Liver (tissue), 9 donors: Measurements from ENCODE around the gene RAB11FIP3. TPM values are rescaled to one million over a fixed set of nuclear protein-coding genes. Genes with fewer than 3 reads are reported as not detected.
"Not testable (repeated sequence)": the region's sequence is repeated elsewhere in the genome, so short reads cannot be mapped to it uniquely, and the experiment has no call there.

ENCODE experiments used
- DNase-seq: peaks from one replicate; pipeline ENCODE4 v3.0.0-alpha.2; 2017; ENCODE audit warnings: low spot score
- H3K27ac ChIP-seq, 2 donors: one replicate each; pipeline ENCODE4 v1.7.0; 2013; ENCODE audit warnings: inconsistent platforms in 2 of 2, low read length in 2 of 2, control low read depth in 1 of 2, low read depth in 1 of 2, mild to moderate bottlenecking in 1 of 2
- H3K27me3 ChIP-seq, 4 donors: one replicate each; pipeline versions ENCODE4 v1.6.1 to v1.7.0; 2013; ENCODE audit warnings: low read length in 3 of 4, inconsistent platforms in 1 of 4, mild to moderate bottlenecking in 1 of 4, moderate library complexity in 1 of 4; ENCODE audit not compliant: control insufficient read depth in 4 of 4, insufficient read depth in 4 of 4
- H3K36me3 ChIP-seq, 4 donors: one replicate each; pipeline versions ENCODE4 v1.6.1 to v1.7.0; 2013; ENCODE audit warnings: low read length in 3 of 4, mild to moderate bottlenecking in 3 of 4, low read depth in 1 of 4, moderate library complexity in 1 of 4; ENCODE audit not compliant: control insufficient read depth in 4 of 4, insufficient read depth in 3 of 4
- H3K4me1 ChIP-seq, 4 donors: one replicate each; pipeline versions ENCODE4 v1.6.1 to v1.7.0; 2013; ENCODE audit warnings: low read length in 3 of 4, mild to moderate bottlenecking in 3 of 4, moderate library complexity in 1 of 4; ENCODE audit not compliant: control insufficient read depth in 4 of 4, insufficient read depth in 4 of 4
- H3K4me3 ChIP-seq, 3 donors: one replicate each; pipeline versions ENCODE4 v1.6.1 to v1.7.0; 2013; ENCODE audit warnings: low read length in 3 of 3, control low read depth in 1 of 3, low read depth in 1 of 3, mild to moderate bottlenecking in 1 of 3
- H3K9ac ChIP-seq, 2 donors: one replicate each; pipeline ENCODE4 v1.7.0; 2013; ENCODE audit warnings: low read length in 2 of 2, mild to moderate bottlenecking in 2 of 2, moderate library complexity in 2 of 2, control low read depth in 1 of 2, low read depth in 1 of 2
- H3K9me3 ChIP-seq, 4 donors: one replicate each; pipeline versions ENCODE4 v1.6.1 to v1.7.0; 2013; ENCODE audit warnings: low read length in 3 of 4; ENCODE audit not compliant: control insufficient read depth in 4 of 4
- GABPA ChIP-seq, 2 donors: IDR thresholded peaks in 1 of 2; conservative IDR thresholded peaks in 1 of 2; 2 replicates each; pipeline ENCODE4 v1.6.1; 2016; ENCODE audit warnings: antibody characterized with exemption in 2 of 2, mild to moderate bottlenecking in 1 of 2, moderate library complexity in 1 of 2
- HNF4A ChIP-seq, 2 donors: conservative IDR thresholded peaks; 2 replicates each; pipeline ENCODE4 v1.6.1; 2016; ENCODE audit warnings: antibody characterized with exemption in 2 of 2, mild to moderate bottlenecking in 2 of 2
- HNF4G ChIP-seq: IDR thresholded peaks from 2 replicates; pipeline ENCODE4 v1.6.1; 2016; ENCODE audit warnings: antibody characterized with exemption
- JUND ChIP-seq, 2 donors: IDR thresholded peaks; 2 replicates each; pipeline ENCODE4 v1.6.1; 2016; ENCODE audit warnings: antibody characterized with exemption in 2 of 2
- NR2F2 ChIP-seq: IDR thresholded peaks from 2 replicates; pipeline ENCODE4 v1.6.1; 2016; ENCODE audit warnings: antibody characterized with exemption
- RAD21 ChIP-seq, 2 donors: IDR thresholded peaks; 2 replicates each; pipeline ENCODE4 v1.6.1; 2016; ENCODE audit warnings: antibody characterized with exemption in 2 of 2, mild to moderate bottlenecking in 2 of 2
- RXRA ChIP-seq, 2 donors: IDR thresholded peaks; 2 replicates each; pipeline ENCODE4 v1.6.1; 2017 to 2018; ENCODE audit warnings: antibody characterized with exemption in 2 of 2, mild to moderate bottlenecking in 1 of 2
- YY1 ChIP-seq: IDR thresholded peaks from 2 replicates; pipeline ENCODE4 v1.6.1; 2016; ENCODE audit warnings: antibody characterized with exemption, mild to moderate bottlenecking
- WGBS: extraction: QIAGEN DNeasy Blood & Tissue Kit; methylation state at CpG from one replicate; pipeline ENCODE4 v1.1.7; 2013; 5-methylcytosine and 5-hydroxymethylcytosine counted together
- polyA plus RNA-seq, 2 donors: library from polyadenylated mRNA; stranded (reverse) in 1 of 2; unstranded in 1 of 2; fragments of 200-250 nt in 1 of 2; fragments of >200 nt in 1 of 2; fragmentation: Nextera tagmentation in 1 of 2; extraction: Ambion mirVana in 1 of 2; gene quantifications; one replicate each; pipeline versions ENCODE4 v1.2.1 to v1.2.3, GENCODE V29; 2013 to 2015
- total RNA-seq, 2 donors: library from RNA; depleted of rRNA; stranded (reverse); fragments of >200 nt; gene quantifications; one replicate each; pipeline ENCODE4 v1.2.3, GENCODE V29; 2014
- TF ChIP-seq, protein P1 (sequence below): IDR thresholded peaks from 2 replicates; pipeline ENCODE4 v1.6.1; 2016; ENCODE audit warnings: antibody characterized with exemption
- TF ChIP-seq, protein P2 (sequence below): IDR thresholded peaks from 2 replicates; pipeline ENCODE4 v1.6.1; 2016; ENCODE audit warnings: antibody characterized with exemption
- TF ChIP-seq, protein P3 (sequence below): IDR thresholded peaks from 2 replicates; pipeline ENCODE4 v1.6.1; 2016; ENCODE audit warnings: antibody characterized with exemption, mild to moderate bottlenecking
- donor health status: healthy.
- donor health status: healthy.
- donor health status: healthy.
- donor health status: healthy.
- donor health status: healthy.

RAB11FIP3 gene
- total and polyA plus RNA-seq, 4 donors = 3.5 to 29.4 (median 15.7) TPM

DNA sequence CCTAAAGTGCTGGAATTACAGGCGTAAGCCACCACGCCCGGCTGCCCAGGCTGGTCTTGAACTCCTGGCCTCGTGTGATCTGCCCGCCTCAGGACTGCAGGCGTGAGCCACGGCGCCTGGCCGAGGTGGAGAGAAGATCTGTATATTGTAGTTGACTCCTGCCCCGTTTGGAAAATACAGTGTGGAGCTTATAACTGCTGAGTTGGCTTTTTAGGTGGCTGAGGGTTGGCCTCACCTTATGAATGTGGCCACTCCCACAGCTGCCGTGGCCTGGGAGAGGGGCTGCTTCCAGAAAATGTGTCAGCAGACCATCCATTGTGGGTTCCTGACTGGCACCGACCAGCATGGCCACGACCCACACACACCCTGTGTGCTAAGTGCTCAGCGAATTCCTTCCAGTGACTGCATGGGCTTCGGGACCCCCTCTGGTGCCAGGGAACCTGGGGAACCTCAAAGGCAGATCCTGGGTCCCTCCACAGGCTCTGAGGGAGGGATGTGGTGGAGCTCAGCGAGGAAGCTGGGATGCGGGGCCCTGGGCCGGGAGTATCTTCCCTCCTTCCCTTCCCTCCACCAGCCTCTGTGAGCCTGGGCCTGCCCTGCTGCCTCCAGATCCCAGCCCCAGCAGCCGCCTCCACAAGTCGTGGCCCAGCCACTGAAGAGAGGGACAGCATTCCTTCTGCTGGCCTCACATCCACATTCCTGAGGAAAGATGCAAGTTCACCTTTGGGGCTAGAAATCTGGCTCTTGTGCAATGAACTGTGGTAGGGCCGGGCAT is 10.9 kb upstream of the RAB11FIP3 start (continued):
- TF ChIP-seq NR2F2 (no peak), JUND (IDR thresholded peaks at IDR 0.05) (no peak)

DNA sequence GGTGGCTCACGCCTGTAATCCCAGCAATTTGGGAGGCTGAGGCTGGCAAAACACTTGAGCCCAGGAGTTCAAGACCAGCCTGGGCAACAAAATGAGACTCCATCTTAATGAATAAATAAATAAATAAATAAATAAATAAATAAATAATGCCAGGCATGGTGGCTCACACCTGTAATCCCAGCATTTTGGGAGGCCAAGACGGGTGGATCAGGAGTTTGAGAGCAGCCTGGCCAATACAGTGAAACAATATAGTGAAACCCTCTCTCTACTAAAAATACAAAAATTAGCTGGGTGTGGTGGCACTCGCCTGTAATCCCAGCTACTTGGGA is 10.3 kb upstream of the RAB11FIP3 start:
- H3K36me3 ChIP-seq = peaks cover 6 to 16% (median 11%) of the 10 kb centered on the region in 4 donors
- DNase-seq, H3K27ac ChIP-seq, H3K9ac ChIP-seq, H3K4me1 ChIP-seq, H3K4me3 ChIP-seq, H3K9me3 ChIP-seq, H3K27me3 ChIP-seq: not testable (repeated sequence)
- 97% methylated on average over 3 of the region's 3 CpGs for WGBS

DNA sequence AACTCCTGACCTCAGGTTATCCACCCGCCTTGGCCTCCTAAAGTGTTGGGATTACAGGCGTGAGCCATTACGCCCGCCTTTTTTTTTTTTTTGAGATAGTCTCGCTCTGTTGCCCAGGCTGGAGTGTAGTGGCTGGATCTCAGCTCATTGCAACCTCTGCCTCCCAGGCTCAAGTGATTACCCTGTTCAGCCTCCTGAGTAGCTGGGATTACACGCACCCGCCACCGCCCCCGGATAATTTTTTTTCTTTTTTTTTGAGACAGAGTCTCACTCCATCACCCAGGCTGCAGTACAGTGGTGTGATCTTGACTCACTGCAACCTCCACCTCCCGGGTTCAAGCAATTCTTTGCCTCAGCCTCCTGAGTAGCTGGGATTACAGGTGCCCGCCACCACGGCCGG is 3.3 kb upstream of the RAB11FIP3 start:
- H3K4me1 ChIP-seq = peaks cover 4 to 24% (median 18%) of the 10 kb centered on the region in 4 donors
- not testable (repeated sequence) for H3K27me3 ChIP-seq, H3K36me3 ChIP-seq, H3K4me3 ChIP-seq, H3K9ac ChIP-seq, H3K27ac ChIP-seq, H3K9me3 ChIP-seq, DNase-seq
- 95% methylated on average over 13 of the region's 13 CpGs for WGBS

DNA sequence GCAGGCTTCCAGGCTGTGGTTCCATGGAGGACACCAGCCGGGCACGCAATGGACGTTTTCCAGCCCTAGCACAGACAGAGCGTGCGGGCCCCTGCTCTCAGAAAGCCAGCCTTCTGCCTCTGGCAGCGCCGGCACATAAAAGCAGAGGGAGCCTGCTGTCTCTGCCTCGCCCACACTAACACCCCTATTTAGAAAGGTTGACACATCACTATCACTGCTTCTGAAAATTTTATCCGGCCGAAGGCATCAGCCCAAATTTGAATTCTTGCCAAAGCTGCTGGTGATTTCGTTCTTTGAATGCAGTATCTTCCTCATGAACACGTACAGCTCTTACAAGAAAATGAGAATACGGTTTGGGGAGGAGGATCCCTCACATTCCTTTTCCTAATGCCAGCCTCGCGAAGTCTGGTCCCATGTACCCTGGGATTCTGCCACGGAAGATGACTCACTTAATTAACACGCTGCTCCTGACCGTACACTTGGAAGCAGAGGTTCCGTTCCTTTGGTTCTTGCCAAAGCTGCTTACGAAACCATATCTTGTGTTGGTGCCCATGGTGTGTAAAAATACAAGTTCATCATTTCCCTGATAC is 1.3 kb upstream of the RAB11FIP3 start:
- Histone ChIP-seq H3K36me3 (no peaks in the 10 kb centered on the region), H3K9me3 (no peaks in the 10 kb centered on the region), H3K27ac (peak overlapping the region; percentile 93 to 95), H3K4me1 (peaks cover 5 to 25% (median 19%) of the 10 kb centered on the region in 4 donors), H3K27me3 (no peaks in the 10 kb centered on the region), H3K9ac (no peak overlapping the region), H3K4me3 (peak overlapping the region; percentile 26 to 88 (median 81))
- TF ChIP-seq, protein P1, sequence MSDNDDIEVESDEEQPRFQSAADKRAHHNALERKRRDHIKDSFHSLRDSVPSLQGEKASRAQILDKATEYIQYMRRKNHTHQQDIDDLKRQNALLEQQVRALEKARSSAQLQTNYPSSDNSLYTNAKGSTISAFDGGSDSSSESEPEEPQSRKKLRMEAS = peak; percentile 30
- TF ChIP-seq YY1 (peak; percentile 65), HNF4A (conservative IDR thresholded peaks at IDR 0.05) (peak in 1 of 2 donors; percentile 52), JUND (IDR thresholded peaks at IDR 0.05) (peak; percentile 83 to 98), RAD21 (IDR thresholded peaks at IDR 0.05) (no peak), HNF4G (no peak), RXRA (IDR thresholded peaks at IDR 0.05) (peak in 1 of 2 donors; percentile 59), GABPA (IDR thresholded peaks at IDR 0.05 in 1 of 2, conservative IDR thresholded peaks at IDR 0.05 in 1 of 2) (no peak)
- TF ChIP-seq, protein P2, sequence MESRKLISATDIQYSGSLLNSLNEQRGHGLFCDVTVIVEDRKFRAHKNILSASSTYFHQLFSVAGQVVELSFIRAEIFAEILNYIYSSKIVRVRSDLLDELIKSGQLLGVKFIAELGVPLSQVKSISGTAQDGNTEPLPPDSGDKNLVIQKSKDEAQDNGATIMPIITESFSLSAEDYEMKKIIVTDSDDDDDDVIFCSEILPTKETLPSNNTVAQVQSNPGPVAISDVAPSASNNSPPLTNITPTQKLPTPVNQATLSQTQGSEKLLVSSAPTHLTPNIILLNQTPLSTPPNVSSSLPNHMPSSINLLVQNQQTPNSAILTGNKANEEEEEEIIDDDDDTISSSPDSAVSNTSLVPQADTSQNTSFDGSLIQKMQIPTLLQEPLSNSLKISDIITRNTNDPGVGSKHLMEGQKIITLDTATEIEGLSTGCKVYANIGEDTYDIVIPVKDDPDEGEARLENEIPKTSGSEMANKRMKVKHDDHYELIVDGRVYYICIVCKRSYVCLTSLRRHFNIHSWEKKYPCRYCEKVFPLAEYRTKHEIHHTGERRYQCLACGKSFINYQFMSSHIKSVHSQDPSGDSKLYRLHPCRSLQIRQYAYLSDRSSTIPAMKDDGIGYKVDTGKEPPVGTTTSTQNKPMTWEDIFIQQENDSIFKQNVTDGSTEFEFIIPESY = peak; percentile 49
- TF ChIP-seq, protein P3, sequence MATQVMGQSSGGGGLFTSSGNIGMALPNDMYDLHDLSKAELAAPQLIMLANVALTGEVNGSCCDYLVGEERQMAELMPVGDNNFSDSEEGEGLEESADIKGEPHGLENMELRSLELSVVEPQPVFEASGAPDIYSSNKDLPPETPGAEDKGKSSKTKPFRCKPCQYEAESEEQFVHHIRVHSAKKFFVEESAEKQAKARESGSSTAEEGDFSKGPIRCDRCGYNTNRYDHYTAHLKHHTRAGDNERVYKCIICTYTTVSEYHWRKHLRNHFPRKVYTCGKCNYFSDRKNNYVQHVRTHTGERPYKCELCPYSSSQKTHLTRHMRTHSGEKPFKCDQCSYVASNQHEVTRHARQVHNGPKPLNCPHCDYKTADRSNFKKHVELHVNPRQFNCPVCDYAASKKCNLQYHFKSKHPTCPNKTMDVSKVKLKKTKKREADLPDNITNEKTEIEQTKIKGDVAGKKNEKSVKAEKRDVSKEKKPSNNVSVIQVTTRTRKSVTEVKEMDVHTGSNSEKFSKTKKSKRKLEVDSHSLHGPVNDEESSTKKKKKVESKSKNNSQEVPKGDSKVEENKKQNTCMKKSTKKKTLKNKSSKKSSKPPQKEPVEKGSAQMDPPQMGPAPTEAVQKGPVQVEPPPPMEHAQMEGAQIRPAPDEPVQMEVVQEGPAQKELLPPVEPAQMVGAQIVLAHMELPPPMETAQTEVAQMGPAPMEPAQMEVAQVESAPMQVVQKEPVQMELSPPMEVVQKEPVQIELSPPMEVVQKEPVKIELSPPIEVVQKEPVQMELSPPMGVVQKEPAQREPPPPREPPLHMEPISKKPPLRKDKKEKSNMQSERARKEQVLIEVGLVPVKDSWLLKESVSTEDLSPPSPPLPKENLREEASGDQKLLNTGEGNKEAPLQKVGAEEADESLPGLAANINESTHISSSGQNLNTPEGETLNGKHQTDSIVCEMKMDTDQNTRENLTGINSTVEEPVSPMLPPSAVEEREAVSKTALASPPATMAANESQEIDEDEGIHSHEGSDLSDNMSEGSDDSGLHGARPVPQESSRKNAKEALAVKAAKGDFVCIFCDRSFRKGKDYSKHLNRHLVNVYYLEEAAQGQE = peak; percentile 18
- no peak for DNase-seq
- 45% methylated on average over 20 of the region's 20 CpGs for WGBS
